ENCODE measurements around the gene HMCN2.

- no peak for TF ChIP-seq POLR2A (IDR thresholded peaks at IDR 0.05; ENCODE audit: low read length)
- no peak for TF ChIP-seq GATA1 (IDR thresholded peaks at IDR 0.05; ENCODE audit: low read depth, low read length)
These were observed 210.7 kb downstream of the HMCN2 start for GRCh38 chr9:130476151-130476730.

Data from erythroblast (primary cell).